ENCODE data around the gene CHGA.

CHGA gene

GRCh38 chr14:92922883-92923743, at the start of gene CHGA:
Gene CHGA, plus strand, starts transcription at chr14:92923150. Its CDS starts 210 bp downstream, at chr14:92923360.
- DNase-seq = peak; percentile 41 to 85

- DNase-seq = no peak
Measured at GRCh38 chr14:92874962-92875661, 47.8 kb upstream of the CHGA start.

GRCh38 chr14:92877757-92878431, 45.1 kb upstream of the CHGA start:
- DNase-seq = no peak

- no peak for DNase-seq
Measured at GRCh38 chr14:92880351-92880750, 42.6 kb upstream of the CHGA start.

- DNase-seq = no peak
Measured at GRCh38 chr14:92880851-92881250, 42.1 kb upstream of the CHGA start.

- no peak for DNase-seq
Measured at GRCh38 chr14:92883066-92883465, 39.9 kb upstream of the CHGA start.

- DNase-seq = no peak
Measured at GRCh38 chr14:92884410-92884809, 38.5 kb upstream of the CHGA start.

GRCh38 chr14:92885279-92886061, 37.5 kb upstream of the CHGA start:
- DNase-seq = no peak

- DNase-seq = no peak
Measured at GRCh38 chr14:92886337-92886736, 36.6 kb upstream of the CHGA start.

- no peak for DNase-seq
Measured at GRCh38 chr14:92887157-92887556, 35.8 kb upstream of the CHGA start.

- DNase-seq = no peak
Measured at GRCh38 chr14:92888896-92889295, 34.1 kb upstream of the CHGA start.

- DNase-seq = no peak
Measured at GRCh38 chr14:92890830-92891588, 31.9 kb upstream of the CHGA start.

GRCh38 chr14:92892589-92892988, 30.4 kb upstream of the CHGA start:
- no peak for DNase-seq

- no peak for DNase-seq
Measured at GRCh38 chr14:92895352-92895878, 27.5 kb upstream of the CHGA start.

GRCh38 chr14:92897922-92898565, 24.9 kb upstream of the CHGA start:
- DNase-seq = no peak

GRCh38 chr14:92898566-92899131, 24.3 kb upstream of the CHGA start:
- DNase-seq = no peak

- no peak for DNase-seq
Measured at GRCh38 chr14:92900660-92901059, 22.3 kb upstream of the CHGA start.

GRCh38 chr14:92902191-92902590, 20.8 kb upstream of the CHGA start:
- DNase-seq = no peak

GRCh38 chr14:92902726-92903125, 20.2 kb upstream of the CHGA start:
- peak in 1 of 2 experiments; percentile 34 for DNase-seq

- no peak for DNase-seq
Measured at GRCh38 chr14:92903359-92903758, 19.6 kb upstream of the CHGA start.

- DNase-seq = no peak
Measured at GRCh38 chr14:92905667-92906066, 17.3 kb upstream of the CHGA start.

All from NCI-H446 (cell line).